GM19035 (cell line): ENCODE results near the gene CCN2.
"Not testable (repeated sequence)": the region's sequence is repeated elsewhere in the genome, so short reads cannot be mapped to it uniquely, and the experiment has no call there.

Experiments
- ATAC-seq: cut with Tn5 transposase; IDR thresholded peaks from one replicate; pipeline ENCODE4 v1.9.1; 2021; ENCODE audit not compliant: unreplicated experiment

The CCN2 gene

GRCh38 chr6:131946404-131946991, 4.7 kb downstream of the CCN2 start:
- no peak for ATAC-seq

GRCh38 chr6:131945971-131946370, 5.2 kb downstream of the CCN2 start:
- no peak for ATAC-seq

GRCh38 chr6:131937703-131938631, 13.2 kb downstream of the CCN2 start:
- ATAC-seq = no peak

GRCh38 chr6:131937226-131937625, 13.9 kb downstream of the CCN2 start:
- ATAC-seq = no peak

GRCh38 chr6:131936156-131936555, 15.0 kb downstream of the CCN2 start:
- no peak for ATAC-seq

GRCh38 chr6:131931063-131931750, 20.0 kb downstream of the CCN2 start:
- ATAC-seq = no peak

- ATAC-seq = no peak
These were observed 21.2 kb downstream of the CCN2 start for GRCh38 chr6:131929976-131930375.

- ATAC-seq = no peak
These were observed 21.9 kb downstream of the CCN2 start for GRCh38 chr6:131929264-131929663.

GRCh38 chr6:131924881-131925474, 26.2 kb downstream of the CCN2 start:
- no peak for ATAC-seq

- peak; percentile 60 for ATAC-seq
These were observed 27.8 kb downstream of the CCN2 start for GRCh38 chr6:131923356-131923755.

- ATAC-seq = no peak
These were observed 30.5 kb downstream of the CCN2 start for GRCh38 chr6:131920656-131921055.

GRCh38 chr6:131918650-131919355, 32.4 kb downstream of the CCN2 start:
- no peak for ATAC-seq

GRCh38 chr6:131917763-131918649, 33.2 kb downstream of the CCN2 start:
- ATAC-seq = no peak

GRCh38 chr6:131917318-131917717, 33.9 kb downstream of the CCN2 start:
- ATAC-seq = no peak

- no peak for ATAC-seq
These were observed 34.3 kb downstream of the CCN2 start for GRCh38 chr6:131916847-131917246.

- not testable (repeated sequence) for ATAC-seq
These were observed 34.9 kb downstream of the CCN2 start for GRCh38 chr6:131916091-131916796.

GRCh38 chr6:131914967-131915751, 36.0 kb downstream of the CCN2 start:
- ATAC-seq = peak; percentile 78

- ATAC-seq = no peak
These were observed 36.9 kb downstream of the CCN2 start for GRCh38 chr6:131914234-131914633.
